Stimulated activated CD8-positive, alpha-beta memory T cell treated with anti-CD3 and anti-CD28 coated beads, Interleukin-4, amount 100 ng/mL, for 24 hours (primary cell): ENCODE results near the gene UGT1A5.

Experiments used
- DNase-seq: peaks from one replicate; pipeline ENCODE4 v3.0.0-alpha.2; 2020; ENCODE audit warnings: low read depth

The UGT1A5 gene

GRCh38 chr2:233789554-233789953 is 76.8 kb downstream of the UGT1A5 start:
- DNase-seq, result no peak

- DNase-seq, result no peak
Measured at GRCh38 chr2:233791151-233791882, 78.6 kb downstream of the UGT1A5 start.

GRCh38 chr2:233791883-233792329 is 79.2 kb downstream of the UGT1A5 start:
- DNase-seq, result no peak

- no peak for DNase-seq
Measured at GRCh38 chr2:233792720-233793119, 80.0 kb downstream of the UGT1A5 start.

- no peak for DNase-seq
Measured at GRCh38 chr2:233793465-233794127, 80.9 kb downstream of the UGT1A5 start.

- no peak for DNase-seq
Measured at GRCh38 chr2:233794128-233794658, 81.5 kb downstream of the UGT1A5 start.

GRCh38 chr2:233795735-233796171 is 83.0 kb downstream of the UGT1A5 start:
- DNase-seq, result no peak

GRCh38 chr2:233796254-233796653 is 83.5 kb downstream of the UGT1A5 start:
- no peak for DNase-seq

- no peak for DNase-seq
Measured at GRCh38 chr2:233798335-233799086, 85.8 kb downstream of the UGT1A5 start.

- DNase-seq, result no peak
Measured at GRCh38 chr2:233799087-233799665, 86.5 kb downstream of the UGT1A5 start.

- DNase-seq, result no peak
Measured at GRCh38 chr2:233799716-233800115, 87.0 kb downstream of the UGT1A5 start.

GRCh38 chr2:233800208-233800607 is 87.5 kb downstream of the UGT1A5 start:
- DNase-seq, result no peak

- no peak for DNase-seq
Measured at GRCh38 chr2:233801357-233802131, 88.8 kb downstream of the UGT1A5 start.

GRCh38 chr2:233802132-233802815 is 89.6 kb downstream of the UGT1A5 start:
- DNase-seq, result no peak

- no peak for DNase-seq
Measured at GRCh38 chr2:233803292-233803911, 90.7 kb downstream of the UGT1A5 start.

- no peak for DNase-seq
Measured at GRCh38 chr2:233803994-233804393, 91.3 kb downstream of the UGT1A5 start.

- no peak for DNase-seq
Measured at GRCh38 chr2:233807215-233807865, 94.6 kb downstream of the UGT1A5 start.

GRCh38 chr2:233807966-233808935 is 95.5 kb downstream of the UGT1A5 start:
- DNase-seq, result no peak

GRCh38 chr2:233810385-233810784 is 97.7 kb downstream of the UGT1A5 start:
- no peak for DNase-seq
